Stimulated activated CD4-positive, alpha-beta T cell treated with anti-CD3 and anti-CD28 coated beads, Interleukin-1b, Interleukin-23, amount 100 ng/mL, for 4 hours (primary cell): Measurements from ENCODE around the gene CALM3.
A peak's percentile ranks its signal among the peaks of the same experiment; 100 is the strongest.

Source experiments
- DNase-seq, 2 donors: peaks; one replicate each; pipeline ENCODE4 v3.0.0-alpha.2; 2020; ENCODE audit warnings: low read depth in 2 of 2

The CALM3 gene

DNA sequence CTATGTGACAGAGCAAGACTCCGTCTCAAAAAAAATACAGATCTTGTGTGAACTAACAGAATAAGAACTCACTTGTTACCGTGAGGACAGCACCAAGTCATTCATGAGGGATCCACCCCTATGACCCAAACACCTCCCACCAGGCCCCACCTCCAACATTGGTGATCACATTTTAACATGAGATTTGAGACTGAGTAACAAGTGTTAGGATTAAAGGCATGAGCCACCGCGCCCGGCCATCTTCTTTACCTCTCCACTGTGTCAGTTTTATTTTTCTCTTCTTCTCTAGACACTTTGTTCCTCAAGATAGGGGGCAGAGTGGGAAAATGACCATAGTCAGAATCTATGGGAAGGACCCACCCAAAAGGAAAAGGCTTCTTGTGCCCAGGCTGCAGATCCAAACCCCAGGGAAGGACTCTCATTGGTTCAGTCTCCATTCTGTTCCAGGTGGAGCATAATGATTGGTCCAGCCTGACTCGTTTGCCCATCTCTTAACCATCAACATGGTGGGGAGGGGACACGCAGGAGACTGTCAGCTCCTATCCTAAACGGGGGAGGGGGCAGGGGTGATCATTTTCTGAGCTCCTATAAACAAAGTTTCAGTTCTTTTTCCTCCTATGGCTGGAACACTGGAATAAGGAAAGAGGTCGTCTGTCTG lies 1.3 kb upstream of the CALM3 start:
- DNase-seq: no peak

DNA sequence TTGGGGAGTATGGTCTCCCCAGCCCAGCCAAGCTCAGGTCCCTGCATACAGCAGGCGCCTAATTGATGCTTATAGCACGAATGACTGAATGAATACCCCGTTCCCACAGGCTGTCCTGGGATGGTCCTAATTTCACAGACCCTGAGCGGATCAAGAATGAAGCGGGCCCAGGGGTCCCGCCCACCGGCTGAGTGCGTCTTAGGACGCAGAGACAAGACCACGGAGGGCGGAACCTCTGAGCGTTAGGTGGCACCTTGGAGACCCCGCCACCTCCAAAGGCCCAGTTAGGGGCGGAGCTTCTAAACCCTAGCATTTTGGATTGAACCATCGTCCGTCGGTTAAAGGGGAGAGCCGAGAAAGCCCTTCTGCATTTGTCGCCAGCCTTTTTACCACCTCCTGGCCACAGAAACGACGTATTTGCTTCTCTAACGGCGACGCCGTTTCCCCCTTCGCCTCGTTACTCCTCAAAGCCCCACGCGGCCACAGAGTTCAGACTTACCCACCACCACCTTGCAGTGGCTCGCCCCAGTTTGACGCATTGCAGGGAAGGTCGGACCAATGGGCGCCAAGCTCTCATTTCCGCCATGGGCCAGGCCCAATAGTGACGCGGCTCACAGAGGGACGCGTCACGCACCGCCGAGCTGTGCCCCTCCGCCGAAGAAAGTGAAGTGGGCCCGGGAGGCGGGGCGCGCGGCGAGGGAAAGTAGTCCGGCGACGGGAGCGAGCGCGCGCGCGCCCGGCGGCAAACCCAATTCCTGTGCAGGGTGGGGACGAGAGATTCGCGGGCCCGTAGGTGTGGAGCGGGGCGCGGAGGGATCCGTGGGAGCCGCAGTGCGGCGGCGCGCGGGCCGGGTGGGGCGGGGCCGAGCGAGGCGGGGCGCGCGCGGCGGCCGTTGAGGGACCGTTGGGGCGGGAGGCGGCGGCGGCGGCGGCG lies 479 bp upstream of the CALM3 start:
- peak; percentile 97 for DNase-seq

DNA sequence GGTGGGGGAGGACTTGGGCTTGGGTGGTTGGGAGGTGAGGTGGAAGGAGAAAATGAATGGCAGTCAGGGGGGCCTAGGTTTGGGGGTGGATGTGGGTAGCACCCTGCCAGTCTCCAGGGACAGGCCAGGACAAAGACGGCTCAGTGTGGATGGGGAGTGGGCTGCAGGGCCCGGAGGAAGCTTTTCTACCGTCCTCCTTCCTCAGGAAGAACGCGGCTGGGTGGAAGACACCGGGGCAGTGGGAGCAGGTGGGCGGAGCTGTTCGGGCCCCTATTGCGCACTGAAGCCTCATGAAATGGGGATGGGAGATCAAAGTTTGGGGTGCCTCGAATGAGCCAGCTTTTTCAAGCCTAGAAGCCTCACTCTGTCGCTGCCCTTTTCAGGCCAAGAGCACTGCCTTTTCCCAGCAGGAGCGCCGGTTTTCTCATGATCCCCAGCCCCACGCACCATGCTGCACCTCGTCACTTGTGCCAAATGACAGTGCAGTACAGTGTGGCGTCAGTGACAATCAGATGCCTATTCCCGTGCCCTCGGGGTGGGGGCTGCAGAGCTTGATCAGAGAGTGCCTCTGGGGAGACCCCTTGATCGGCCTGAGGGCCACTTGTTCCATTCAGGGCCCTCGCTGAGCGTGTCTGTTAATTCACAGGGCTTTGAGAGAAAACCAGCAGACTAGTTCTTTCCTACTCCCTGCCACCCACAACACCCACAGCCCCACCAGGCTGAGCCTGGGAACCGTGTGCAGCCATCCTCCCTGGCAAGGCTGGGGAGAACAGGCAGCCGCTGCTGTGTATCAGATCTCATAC lies 1.5 kb downstream of the CALM3 start:
- DNase-seq: peak; percentile 43 to 49

DNA sequence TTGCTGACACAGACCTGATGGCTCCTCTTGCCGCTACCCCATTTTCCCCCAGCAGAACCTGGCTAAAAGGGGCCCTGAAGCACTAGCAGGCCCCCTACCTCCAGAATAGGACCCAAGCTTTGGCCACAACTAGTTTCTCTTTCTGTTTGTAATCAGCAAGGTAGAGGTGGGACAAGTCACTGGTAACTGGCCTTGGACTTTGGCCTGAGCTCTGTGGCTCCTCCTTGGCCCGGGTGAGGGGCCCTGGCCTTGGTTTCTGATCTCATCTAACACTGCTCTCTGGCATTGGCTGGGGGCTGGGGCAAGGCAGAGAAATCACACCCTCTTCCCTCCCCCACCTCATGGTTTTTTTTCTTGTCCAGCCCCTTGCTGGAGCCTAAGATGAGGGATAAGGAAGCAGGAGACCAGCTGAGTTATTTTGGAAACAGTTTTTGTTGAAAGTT lies 2.1 kb downstream of the CALM3 start:
- no peak for DNase-seq

DNA sequence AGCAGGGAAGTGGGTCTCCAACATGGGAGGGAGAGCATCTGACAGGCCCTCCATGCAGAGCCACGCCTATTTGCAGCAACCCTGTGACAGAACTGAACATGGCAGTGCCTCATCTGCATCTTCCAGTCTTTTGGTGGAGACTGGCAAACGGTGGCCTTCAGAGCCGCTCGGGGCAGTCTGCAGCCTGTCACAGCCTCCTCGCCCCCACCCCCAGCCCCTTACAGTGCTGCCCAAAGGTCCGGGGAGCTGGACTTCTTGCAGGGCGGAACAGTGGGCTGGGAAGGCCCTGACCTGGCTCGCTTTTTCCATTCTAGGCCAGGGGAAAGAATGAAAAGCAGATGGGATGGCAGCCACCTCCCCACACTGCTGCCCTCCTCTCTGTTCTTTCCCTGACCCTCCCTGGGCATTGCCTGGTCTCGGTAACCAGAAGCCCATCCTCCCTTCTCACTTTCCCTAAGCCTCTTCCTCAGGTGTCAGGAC lies 2.7 kb downstream of the CALM3 start:
- DNase-seq: no peak

DNA sequence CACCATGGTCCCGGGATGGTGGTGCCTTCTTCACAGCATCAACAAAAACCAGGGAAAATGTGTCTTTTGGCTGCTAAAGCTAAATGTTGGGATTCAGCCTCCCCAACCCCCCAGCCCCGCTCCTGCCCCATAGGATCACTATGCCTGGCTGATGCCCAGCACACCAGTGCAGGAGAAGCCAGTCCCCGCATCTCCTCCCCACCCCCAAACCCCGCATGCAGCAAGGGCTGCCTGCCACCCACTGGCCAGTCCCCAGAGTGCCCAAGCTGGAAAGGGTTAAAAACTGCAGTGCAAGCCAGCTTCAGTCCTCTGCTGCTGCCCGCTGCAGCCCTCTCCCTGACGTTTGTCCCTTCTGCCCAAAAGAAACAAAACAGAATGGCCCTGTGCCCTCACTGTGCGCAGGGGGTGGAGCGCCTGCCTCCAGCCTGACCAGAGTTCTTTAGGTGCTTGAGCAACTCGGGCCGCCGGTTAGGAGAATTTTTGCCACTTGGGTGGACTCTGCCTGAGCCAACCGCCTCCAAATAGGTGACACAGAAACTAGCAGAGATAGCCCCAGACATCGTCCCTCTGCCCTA lies 3.7 kb downstream of the CALM3 start:
- no peak for DNase-seq

DNA sequence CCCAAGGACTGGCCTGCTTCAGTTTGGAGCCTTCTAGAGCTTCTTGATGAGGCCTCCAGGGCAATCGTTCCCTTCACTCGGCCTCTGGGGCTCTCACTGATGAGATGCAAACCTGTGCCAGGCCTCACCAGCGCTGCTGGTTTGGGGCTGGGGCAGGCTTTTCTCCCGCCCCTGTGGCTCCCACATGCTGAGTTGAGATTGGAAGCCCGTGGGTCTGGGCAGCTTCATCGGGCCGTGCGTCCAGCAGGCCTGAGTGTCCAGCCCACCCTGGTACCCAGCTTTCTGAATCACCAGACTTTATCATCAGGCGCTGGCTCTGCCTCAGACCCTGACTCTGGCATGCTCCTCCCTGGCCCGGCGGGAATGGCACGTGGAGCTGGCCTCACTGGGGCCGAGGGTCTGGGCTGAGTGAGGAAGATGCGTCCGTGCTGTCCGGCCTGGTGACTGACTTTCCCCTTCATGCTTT lies 4.3 kb downstream of the CALM3 start:
- no peak for DNase-seq

DNA sequence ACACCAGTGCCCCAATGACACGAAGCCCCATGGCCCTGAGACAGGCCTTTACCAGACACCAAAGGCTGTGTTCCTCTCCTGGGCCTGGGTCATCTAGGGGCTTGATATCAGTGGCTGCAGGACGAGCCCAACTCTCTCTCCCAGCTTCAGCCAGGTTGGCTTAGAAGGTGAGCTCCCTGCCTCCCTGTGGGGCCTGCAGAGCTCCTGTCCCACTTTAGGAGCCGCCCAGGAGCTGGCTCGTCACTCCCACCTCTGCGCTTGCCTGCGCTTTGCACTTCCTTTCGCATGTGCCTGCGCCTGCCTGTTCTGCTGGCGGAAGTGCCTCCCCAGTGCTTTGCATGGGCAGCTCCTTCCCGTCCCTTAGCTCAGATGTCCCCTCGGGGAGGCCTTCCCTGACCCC lies 4.9 kb downstream of the CALM3 start:
- DNase-seq: no peak

DNA sequence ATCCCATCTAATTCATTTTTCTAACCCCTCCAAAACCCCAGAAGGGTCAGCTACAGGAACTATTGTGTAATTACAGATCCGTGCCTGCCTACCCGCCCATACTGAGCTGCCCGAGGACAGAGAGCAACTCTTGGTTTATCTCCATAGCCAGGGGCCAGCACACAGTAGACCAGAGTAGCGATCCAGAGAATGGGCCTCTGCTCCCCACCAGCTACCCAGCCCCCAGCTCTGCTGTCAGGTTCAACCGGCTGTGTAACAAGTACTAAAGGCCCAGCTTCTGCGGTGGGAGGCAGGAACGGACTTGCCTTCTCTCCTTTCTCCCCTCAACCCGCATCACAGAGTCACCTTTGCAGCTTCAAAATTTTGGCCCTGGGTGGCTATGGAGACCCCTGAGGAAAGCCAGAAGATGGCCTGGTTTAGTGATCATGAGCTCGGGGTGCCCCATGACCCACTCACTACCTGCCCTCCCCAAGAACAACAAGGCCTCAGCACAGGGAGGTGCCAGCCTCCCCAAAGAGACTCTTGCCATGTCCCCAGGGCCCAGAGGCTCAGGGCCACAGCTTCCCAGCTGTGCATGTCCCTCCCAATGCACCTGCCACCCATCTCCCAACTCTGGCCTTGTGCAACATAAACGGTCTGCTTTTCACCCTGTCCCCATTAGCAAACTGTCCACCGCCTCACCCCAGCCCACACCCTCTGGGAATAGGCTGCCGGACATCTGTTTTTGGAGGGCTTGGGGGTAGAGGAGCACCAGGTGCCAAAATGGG lies 5.7 kb downstream of the CALM3 start:
- DNase-seq: no peak

DNA sequence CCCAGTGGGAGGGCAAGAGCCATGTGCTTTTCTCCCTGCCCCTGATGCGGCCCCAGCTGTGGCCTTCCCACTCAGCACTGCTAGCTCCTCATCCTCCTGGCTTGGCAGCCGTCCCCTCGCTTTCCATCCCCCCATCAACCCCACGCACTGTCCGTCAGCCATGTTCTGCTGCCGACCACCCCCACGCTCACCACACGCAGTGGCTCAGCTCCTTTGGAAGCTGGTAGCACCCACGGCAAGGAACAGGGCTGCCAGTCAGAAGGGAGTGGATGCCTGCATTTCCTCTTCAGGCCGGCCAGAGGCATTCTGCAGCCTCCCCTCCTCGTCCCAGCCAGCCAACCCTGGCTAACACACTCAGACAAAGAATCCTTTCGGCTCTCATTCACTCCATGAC lies 6.3 kb downstream of the CALM3 start:
- DNase-seq: no peak

DNA sequence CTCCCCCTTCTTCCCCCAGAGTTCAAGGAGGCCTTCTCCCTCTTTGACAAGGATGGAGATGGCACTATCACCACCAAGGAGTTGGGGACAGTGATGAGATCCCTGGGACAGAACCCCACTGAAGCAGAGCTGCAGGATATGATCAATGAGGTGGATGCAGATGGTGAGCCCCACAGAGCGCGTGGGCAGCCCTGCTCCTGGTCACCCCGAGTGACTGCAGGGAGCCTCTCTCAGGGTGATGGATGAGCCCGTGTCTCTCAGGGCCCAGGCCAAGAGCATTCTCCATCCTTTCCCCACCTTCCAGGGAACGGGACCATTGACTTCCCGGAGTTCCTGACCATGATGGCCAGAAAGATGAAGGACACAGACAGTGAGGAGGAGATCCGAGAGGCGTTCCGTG lies 7.0 kb downstream of the CALM3 start:
- DNase-seq: no peak

DNA sequence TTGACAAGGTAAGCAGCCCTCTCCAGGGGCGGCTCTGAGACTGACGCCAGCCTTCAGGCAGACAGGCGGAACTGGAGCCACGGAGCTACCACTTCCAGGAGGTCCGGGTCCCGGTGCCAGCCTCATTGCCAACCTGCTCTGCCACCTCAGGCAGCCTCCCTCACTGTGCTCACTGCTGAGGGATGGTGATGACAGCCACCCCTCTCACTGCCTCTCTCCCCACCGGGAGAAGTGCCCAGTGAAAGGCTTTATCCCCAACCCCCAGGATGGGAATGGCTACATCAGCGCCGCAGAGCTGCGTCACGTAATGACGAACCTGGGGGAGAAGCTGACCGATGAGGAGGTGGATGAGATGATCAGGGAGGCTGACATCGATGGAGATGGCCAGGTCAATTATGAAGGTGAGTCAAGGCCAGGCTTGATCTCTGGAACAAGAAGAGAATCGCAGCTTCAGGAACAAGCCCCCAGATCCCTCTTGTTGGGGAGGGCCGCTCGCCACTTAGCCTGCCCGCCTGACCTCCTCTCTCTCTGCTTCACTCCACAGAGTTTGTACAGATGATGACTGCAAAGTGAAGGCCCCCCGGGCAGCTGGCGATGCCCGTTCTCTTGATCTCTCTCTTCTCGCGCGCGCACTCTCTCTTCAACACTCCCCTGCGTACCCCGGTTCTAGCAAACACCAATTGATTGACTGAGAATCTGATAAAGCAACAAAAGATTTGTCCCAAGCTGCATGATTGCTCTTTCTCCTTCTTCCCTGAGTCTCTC lies 7.6 kb downstream of the CALM3 start:
- no peak for DNase-seq

DNA sequence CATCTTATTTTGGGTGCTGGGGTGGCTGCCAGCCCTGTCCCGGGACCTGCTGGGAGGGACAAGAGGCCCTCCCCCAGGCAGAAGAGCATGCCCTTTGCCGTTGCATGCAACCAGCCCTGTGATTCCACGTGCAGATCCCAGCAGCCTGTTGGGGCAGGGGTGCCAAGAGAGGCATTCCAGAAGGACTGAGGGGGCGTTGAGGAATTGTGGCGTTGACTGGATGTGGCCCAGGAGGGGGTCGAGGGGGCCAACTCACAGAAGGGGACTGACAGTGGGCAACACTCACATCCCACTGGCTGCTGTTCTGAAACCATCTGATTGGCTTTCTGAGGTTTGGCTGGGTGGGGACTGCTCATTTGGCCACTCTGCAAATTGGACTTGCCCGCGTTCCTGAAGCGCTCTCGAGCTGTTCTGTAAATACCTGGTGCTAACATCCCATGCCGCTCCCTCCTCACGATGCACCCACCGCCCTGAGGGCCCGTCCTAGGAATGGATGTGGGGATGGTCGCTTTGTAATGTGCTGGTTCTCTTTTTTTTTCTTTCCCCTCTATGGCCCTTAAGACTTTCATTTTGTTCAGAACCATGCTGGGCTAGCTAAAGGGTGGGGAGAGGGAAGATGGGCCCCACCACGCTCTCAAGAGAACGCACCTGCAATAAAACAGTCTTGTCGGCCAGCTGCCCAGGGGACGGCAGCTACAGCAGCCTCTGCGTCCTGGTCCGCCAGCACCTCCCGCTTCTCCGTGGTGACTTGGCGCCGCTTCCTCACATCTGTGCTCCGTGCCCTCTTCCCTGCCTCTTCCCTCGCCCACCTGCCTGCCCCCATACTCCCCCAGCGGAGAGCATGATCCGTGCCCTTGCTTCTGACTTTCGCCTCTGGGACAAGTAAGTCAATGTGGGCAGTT lies 8.6 kb downstream of the CALM3 start:
- DNase-seq: no peak

DNA sequence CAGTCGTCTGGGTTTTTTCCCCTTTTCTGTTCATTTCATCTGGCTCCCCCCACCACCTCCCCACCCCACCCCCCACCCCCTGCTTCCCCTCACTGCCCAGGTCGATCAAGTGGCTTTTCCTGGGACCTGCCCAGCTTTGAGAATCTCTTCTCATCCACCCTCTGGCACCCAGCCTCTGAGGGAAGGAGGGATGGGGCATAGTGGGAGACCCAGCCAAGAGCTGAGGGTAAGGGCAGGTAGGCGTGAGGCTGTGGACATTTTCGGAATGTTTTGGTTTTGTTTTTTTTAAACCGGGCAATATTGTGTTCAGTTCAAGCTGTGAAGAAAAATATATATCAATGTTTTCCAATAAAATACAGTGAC lies 9.3 kb downstream of the CALM3 start:
- no peak for DNase-seq

DNA sequence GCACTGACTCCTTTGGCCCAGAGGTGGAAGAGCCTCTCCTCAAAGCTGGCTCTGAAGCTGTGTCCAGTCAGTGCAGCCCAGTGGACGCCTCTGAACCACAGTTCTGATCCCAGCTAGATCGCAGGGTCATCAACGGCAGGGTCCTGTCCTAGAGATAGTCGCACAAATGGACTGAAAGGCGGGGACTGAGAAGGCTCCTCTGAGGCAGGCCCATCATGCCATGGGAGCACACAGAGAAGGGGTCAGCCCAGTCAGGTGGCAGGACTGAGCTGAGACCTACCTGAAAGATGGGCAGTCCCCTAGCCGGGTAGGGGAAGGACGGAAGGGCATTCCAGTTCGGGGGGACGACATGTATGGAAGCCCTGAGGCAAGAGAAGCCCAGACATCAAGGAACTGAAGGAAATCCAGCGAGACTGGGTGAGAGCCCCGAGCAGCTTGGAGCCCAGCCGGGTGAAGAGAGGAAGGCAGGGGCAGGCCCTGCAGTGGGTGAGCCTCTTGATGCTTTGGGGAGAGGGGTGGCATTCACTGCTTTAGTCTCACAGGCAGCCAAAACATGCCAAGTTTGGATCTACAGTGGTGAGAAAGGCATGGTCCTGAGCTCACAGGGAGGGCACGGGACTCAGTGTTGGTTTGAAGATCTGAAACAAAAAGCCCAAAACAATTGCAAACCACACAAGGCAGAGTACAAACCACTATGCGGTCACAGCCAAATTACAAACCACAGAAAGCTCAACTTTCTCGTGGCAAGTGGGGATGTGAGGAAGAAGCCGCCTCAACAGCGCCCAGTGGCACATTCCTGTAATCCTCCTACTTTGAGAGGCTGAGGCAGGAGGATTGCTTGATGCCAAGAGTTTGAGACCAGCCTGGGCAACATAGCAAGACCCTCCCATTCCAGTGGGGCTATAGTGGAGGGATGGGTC lies 10.0 kb downstream of the CALM3 start:
- DNase-seq: no peak

DNA sequence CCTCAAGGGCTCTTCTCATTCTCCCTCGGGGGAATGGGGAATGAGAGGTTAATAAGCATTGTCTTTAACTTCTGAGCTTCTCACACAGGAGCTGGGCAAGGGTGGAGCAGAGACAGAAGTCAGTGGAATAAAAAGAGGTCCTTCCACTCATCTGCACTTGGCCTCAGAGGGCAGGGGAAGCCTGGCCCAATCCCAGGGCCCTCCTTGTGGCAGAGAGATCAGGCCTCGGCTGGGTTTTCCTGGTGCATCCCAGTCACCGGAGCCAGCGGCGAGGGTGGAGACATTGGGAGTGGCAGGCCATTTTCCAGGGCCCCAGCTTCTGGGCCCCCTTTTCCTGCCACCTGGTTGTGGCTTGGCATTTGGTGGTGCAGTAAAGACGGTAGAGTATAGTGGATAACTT lies 10.6 kb downstream of the CALM3 start:
- DNase-seq: no peak

DNA sequence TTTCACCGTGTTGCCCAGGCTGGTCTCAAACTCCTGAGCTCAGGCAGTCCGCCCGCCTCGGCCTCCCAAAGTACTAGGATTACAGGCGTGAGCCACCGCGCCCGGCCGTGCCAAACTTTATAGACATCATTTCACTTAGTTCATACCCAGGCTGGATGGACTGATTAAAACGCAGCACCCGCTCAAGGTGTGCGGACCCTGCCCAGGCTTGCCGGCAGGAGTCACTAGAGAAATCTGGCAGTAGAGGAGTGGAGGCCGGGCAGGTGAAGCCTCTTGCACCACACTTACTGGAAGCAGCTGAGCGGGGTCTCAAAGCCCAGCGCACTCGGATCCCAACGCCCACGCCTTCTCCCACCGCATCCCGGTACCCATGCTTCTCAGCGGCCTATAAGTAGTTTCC lies 12.4 kb downstream of the CALM3 start:
- no peak for DNase-seq

DNA sequence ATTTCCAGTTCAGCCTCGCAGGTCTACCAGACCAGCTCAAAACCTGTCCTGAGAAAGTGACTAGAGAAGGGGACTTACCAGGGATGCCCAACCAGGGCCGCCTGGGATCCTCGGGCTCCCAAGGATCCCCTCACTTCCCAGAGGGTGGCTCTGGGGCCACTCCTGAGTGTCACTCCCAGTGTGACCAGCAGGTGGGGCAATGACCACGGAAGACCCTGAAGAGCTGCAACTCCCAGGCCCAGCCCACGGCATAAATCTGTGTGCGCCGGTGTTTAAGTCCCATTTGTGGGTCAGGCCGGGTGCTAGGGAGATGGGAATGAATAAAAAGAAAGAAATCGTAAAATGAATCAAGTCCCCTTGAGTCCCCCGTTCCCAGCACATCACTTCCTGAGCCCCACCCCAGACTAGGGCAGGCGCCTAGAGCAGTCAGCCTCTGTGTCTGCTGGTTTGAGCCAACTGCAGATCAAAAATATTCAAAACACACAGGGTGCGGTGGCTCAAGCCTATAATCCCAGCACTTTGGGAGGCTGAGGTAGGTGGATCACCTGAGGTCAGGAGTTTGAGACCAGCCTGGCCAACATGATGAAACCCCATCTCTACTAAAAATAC lies 13.1 kb downstream of the CALM3 start:
- DNase-seq: peak; percentile 76 to 79
